ENCODE data around the gene PASK. TPM values are rescaled to one million over a fixed set of nuclear protein-coding genes. Genes with fewer than 3 reads are reported as not detected.
"Not testable (repeated sequence)": the region's sequence is repeated elsewhere in the genome, so short reads cannot be mapped to it uniquely, and the experiment has no call there.

Gene PASK
- total RNA-seq, 2 donors from 2014 or later, result 0.98 to 1.1 TPM

DNA sequence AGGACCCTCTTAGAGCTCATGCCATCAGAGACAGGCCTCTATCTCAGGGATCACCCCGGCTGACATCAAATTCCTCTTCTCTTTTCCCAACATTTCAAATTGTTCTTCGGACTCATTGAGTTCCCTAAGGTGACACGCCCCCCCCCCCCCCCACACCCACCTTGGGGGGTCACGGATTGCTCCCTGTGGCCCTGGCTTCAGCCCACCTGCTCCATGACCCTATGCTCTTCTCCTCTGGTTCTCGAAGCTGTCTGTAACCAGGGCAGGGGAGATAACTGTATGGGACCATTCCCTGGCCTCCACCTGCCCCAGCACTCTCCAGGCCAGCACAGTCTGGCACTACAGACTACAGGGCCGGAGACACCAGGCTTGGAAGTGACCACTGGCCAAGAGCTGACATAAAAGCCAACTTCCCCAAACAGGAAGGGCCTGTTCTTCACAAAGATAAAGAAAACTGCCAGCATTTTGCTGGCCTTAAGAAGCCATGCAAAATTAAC, 54.3 kb downstream of the PASK start:
- no peaks in the 10 kb centered on the region for H3K27me3 ChIP-seq
- no peak overlapping the region for H3K27ac ChIP-seq
- H3K4me1 ChIP-seq, result no peaks in the 10 kb centered on the region
- TF ChIP-seq, protein P1, sequence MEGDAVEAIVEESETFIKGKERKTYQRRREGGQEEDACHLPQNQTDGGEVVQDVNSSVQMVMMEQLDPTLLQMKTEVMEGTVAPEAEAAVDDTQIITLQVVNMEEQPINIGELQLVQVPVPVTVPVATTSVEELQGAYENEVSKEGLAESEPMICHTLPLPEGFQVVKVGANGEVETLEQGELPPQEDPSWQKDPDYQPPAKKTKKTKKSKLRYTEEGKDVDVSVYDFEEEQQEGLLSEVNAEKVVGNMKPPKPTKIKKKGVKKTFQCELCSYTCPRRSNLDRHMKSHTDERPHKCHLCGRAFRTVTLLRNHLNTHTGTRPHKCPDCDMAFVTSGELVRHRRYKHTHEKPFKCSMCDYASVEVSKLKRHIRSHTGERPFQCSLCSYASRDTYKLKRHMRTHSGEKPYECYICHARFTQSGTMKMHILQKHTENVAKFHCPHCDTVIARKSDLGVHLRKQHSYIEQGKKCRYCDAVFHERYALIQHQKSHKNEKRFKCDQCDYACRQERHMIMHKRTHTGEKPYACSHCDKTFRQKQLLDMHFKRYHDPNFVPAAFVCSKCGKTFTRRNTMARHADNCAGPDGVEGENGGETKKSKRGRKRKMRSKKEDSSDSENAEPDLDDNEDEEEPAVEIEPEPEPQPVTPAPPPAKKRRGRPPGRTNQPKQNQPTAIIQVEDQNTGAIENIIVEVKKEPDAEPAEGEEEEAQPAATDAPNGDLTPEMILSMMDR (IDR thresholded peaks at IDR 0.05), result no peak
- H3K36me3 ChIP-seq, result peaks cover 74% of the 10 kb centered on the region
- DNase-seq (ENCODE audit: low spot score), result no peak
- no peaks in the 10 kb centered on the region for H3K9me3 ChIP-seq
- H3K4me3 ChIP-seq, result no peak overlapping the region

- Histone ChIP-seq H3K36me3 (peaks cover 82% of the 10 kb centered on the region), H3K27me3 (no peaks in the 10 kb centered on the region), H3K27ac (no peak overlapping the region), H3K4me3 (no peak overlapping the region), H3K9me3 (no peaks in the 10 kb centered on the region), H3K4me1 (no peaks in the 10 kb centered on the region)
- TF ChIP-seq, protein P1 (IDR thresholded peaks at IDR 0.05), result no peak
- no peak for DNase-seq (ENCODE audit: low spot score)
Observed at GRCh38 chr2:241094172-241094571, 55.1 kb downstream of the PASK start.

GRCh38 chr2:241093133-241093781, 56.0 kb downstream of the PASK start:
- H3K9me3 ChIP-seq; H3K4me1 ChIP-seq; H3K27me3 ChIP-seq; DNase-seq (ENCODE audit: low spot score); H3K27ac ChIP-seq; H3K4me3 ChIP-seq: not testable (repeated sequence)
- peaks cover 91% of the 10 kb centered on the region for H3K36me3 ChIP-seq

GRCh38 chr2:241092677-241093076, 56.6 kb downstream of the PASK start:
- Histone ChIP-seq H3K27ac (no peak overlapping the region), H3K9me3 (no peaks in the 10 kb centered on the region), H3K36me3 (peaks cover 97% of the 10 kb centered on the region), H3K4me3 (no peak overlapping the region), H3K27me3 (no peaks in the 10 kb centered on the region), H3K4me1 (no peaks in the 10 kb centered on the region)
- TF ChIP-seq, protein P1 (IDR thresholded peaks at IDR 0.05), result no peak
- DNase-seq (ENCODE audit: low spot score), result no peak

GRCh38 chr2:241091734-241092445, 57.4 kb downstream of the PASK start:
- Histone ChIP-seq H3K27ac (no peak overlapping the region), H3K27me3 (no peaks in the 10 kb centered on the region), H3K36me3 (peaks cover 97% of the 10 kb centered on the region), H3K4me1 (no peaks in the 10 kb centered on the region), H3K4me3 (no peak overlapping the region), H3K9me3 (no peaks in the 10 kb centered on the region)
- TF ChIP-seq, protein P1 (IDR thresholded peaks at IDR 0.05), result no peak
- no peak for DNase-seq (ENCODE audit: low spot score)

DNA sequence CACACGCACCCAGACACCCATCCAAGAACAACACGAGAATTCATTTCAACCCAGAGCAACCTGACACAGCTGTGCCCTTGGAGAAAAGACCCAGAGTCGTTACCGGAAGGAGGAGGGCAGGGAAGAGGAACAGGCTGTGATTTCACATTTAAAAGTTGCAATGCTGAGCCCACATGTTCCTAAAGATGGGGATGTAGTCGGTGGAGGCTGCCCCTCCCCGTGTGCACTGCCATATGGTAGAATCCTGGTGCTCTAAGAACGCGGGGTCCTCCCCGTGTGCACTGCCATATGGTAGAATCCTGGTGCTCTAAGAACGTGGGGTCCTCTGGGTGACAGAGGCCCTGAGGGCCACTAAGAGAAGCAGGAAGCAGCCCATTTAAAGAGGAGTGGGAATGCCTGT, 58.1 kb downstream of the PASK start:
- H3K4me1 ChIP-seq, result no peaks in the 10 kb centered on the region
- DNase-seq (ENCODE audit: low spot score), result no peak
- H3K9me3 ChIP-seq, result no peaks in the 10 kb centered on the region
- H3K27ac ChIP-seq, result no peak overlapping the region
- H3K27me3 ChIP-seq, result no peaks in the 10 kb centered on the region
- no peak overlapping the region for H3K4me3 ChIP-seq
- TF ChIP-seq, protein P1 (IDR thresholded peaks at IDR 0.05), result no peak
- peaks cover 97% of the 10 kb centered on the region for H3K36me3 ChIP-seq

Data from right atrium auricular region (tissue), 2 donors.